Mesenchymal stem cell (in vitro differentiated cells and primary cell): ENCODE results near the gene CRYBG1.
A peak's percentile ranks its signal among the peaks of the same experiment; 100 is the strongest.
"Not testable (repeated sequence)": the region's sequence is repeated elsewhere in the genome, so short reads cannot be mapped to it uniquely, and the experiment has no call there.

ENCODE experiments used
- DNase-seq: peaks from one replicate; pipeline ENCODE4 v3.0.0-alpha.2; 2013
- H2AFZ ChIP-seq: one replicate; pipeline ENCODE4 v1.6.1; 2013; ENCODE audit warnings: low read depth, mild to moderate bottlenecking, control low read depth, inconsistent platforms, low read length, moderate library complexity
- H2AK5ac ChIP-seq: 2 replicates; pipeline ENCODE4 v1.6.1; 2013; ENCODE audit warnings: low read length, moderate library complexity, mild to moderate bottlenecking, inconsistent platforms; ENCODE audit not compliant: severe bottlenecking
- H2BK120ac ChIP-seq: one replicate; pipeline ENCODE4 v1.6.1; 2013; ENCODE audit warnings: low read depth, mild to moderate bottlenecking, inconsistent platforms, low read length, moderate library complexity
- H2BK12ac ChIP-seq, 2 experiments: one replicate each; pipeline ENCODE4 v1.6.1; 2013; ENCODE audit warnings: inconsistent platforms in 2 of 2, low read length in 2 of 2, mild to moderate bottlenecking in 2 of 2, moderate library complexity in 2 of 2, control low read depth in 1 of 2
- H2BK15ac ChIP-seq: one replicate; pipeline ENCODE4 v1.6.1; 2013; ENCODE audit warnings: mild to moderate bottlenecking, low read depth, inconsistent platforms; ENCODE audit not compliant: poor library complexity, severe bottlenecking
- H2BK5ac ChIP-seq: 2 replicates; pipeline ENCODE4 v1.6.1; 2013; ENCODE audit warnings: low read depth, mild to moderate bottlenecking, low read length, control low read depth, inconsistent platforms; ENCODE audit not compliant: poor library complexity, severe bottlenecking
- H3K14ac ChIP-seq, 2 experiments: one replicate each; pipeline ENCODE4 v1.6.1; 2013; ENCODE audit warnings: inconsistent platforms in 2 of 2, low read length in 2 of 2, control low read depth in 1 of 2, mild to moderate bottlenecking in 1 of 2, moderate library complexity in 1 of 2
- H3K18ac ChIP-seq, 2 experiments: one replicate each; pipeline ENCODE4 v1.6.1; 2013; ENCODE audit warnings: inconsistent platforms in 2 of 2, low read length in 2 of 2, control low read depth in 1 of 2, low read depth in 1 of 2, mild to moderate bottlenecking in 1 of 2
- H3K23ac ChIP-seq, 2 experiments: one replicate each; pipeline ENCODE4 v1.6.1; 2013; ENCODE audit warnings: inconsistent platforms in 2 of 2, low read length in 2 of 2, mild to moderate bottlenecking in 2 of 2, moderate library complexity in 2 of 2, control low read depth in 1 of 2
- H3K27ac ChIP-seq: 2 replicates; pipeline ENCODE4 v1.5.1; 2013; ENCODE audit warnings: mild to moderate bottlenecking, moderate library complexity, low read length, control low read depth, inconsistent platforms; ENCODE audit not compliant: poor library complexity, severe bottlenecking
- H3K27me3 ChIP-seq, 2 experiments: 2 replicates each; pipeline versions ENCODE4 v1.6.1 to v1.7.0; 2013; ENCODE audit warnings: low read length in 2 of 2, mild to moderate bottlenecking in 2 of 2, moderate library complexity in 2 of 2, control low read depth in 1 of 2, inconsistent platforms in 1 of 2; ENCODE audit not compliant: control insufficient read depth in 1 of 2, insufficient read depth in 1 of 2
- H3K36me3 ChIP-seq, 2 experiments: 2 replicates each; pipeline versions ENCODE4 v1.6.1 to v1.7.0; 2013; ENCODE audit warnings: low read length in 2 of 2, control low read depth in 1 of 2, inconsistent platforms in 1 of 2, low read depth in 1 of 2, mild to moderate bottlenecking in 1 of 2; ENCODE audit not compliant: insufficient read depth in 2 of 2, control insufficient read depth in 1 of 2
- H3K4ac ChIP-seq, 2 experiments: one replicate each; pipeline ENCODE4 v1.6.1; 2013; ENCODE audit warnings: inconsistent platforms in 2 of 2, low read length in 2 of 2, mild to moderate bottlenecking in 2 of 2, moderate library complexity in 2 of 2, control low read depth in 1 of 2, low read depth in 1 of 2
- H3K4me1 ChIP-seq: 2 replicates; pipeline ENCODE4 v1.6.1; 2013; ENCODE audit warnings: low read depth, low read length, control low read depth; ENCODE audit not compliant: control insufficient read depth, insufficient read depth
- H3K4me2 ChIP-seq: 2 replicates; pipeline ENCODE4 v1.6.1; 2013; ENCODE audit warnings: low read length, mild to moderate bottlenecking, inconsistent platforms; ENCODE audit not compliant: poor library complexity, severe bottlenecking
- H3K4me3 ChIP-seq, 2 experiments: 2 replicates each; pipeline versions ENCODE4 v1.5.1 to v1.7.0; 2013; ENCODE audit warnings: low read length in 2 of 2, mild to moderate bottlenecking in 2 of 2, control low read depth in 1 of 2, low read depth in 1 of 2; ENCODE audit not compliant: insufficient read depth in 1 of 2
- H3K79me1 ChIP-seq: replicated peaks from 2 replicates; pipeline ENCODE4 v1.6.1; 2013; ENCODE audit warnings: mild to moderate bottlenecking, control low read depth, low read length, inconsistent platforms; ENCODE audit not compliant: poor library complexity, severe bottlenecking
- H3K9ac ChIP-seq: 2 replicates; pipeline ENCODE4 v1.7.0; 2013; ENCODE audit warnings: mild to moderate bottlenecking, low read length, moderate library complexity
- H3K9me3 ChIP-seq: 2 replicates; pipeline ENCODE4 v1.7.0; 2013; ENCODE audit warnings: mild to moderate bottlenecking, low read length; ENCODE audit not compliant: control insufficient read depth
- H4K8ac ChIP-seq: one replicate; pipeline ENCODE4 v1.6.1; 2013; ENCODE audit warnings: inconsistent platforms, mild to moderate bottlenecking, low read length, moderate library complexity
- H4K91ac ChIP-seq: one replicate; pipeline ENCODE4 v1.6.1; 2013; ENCODE audit warnings: mild to moderate bottlenecking, low read length, inconsistent platforms
- WGBS: methylation state at CpG from one replicate; pipeline ENCODE4 v1.1.7; 2013; ENCODE audit warnings: mixed read lengths; 5-methylcytosine and 5-hydroxymethylcytosine counted together

The CRYBG1 gene

GRCh38 chr6:106556368-106556960 is 195.9 kb downstream of the CRYBG1 start:
- WGBS: no CpG with 5 or more reads among the region's 3 CpGs
- no peak overlapping the region for H2AK5ac ChIP-seq
- peak; percentile 38 for DNase-seq

DNA sequence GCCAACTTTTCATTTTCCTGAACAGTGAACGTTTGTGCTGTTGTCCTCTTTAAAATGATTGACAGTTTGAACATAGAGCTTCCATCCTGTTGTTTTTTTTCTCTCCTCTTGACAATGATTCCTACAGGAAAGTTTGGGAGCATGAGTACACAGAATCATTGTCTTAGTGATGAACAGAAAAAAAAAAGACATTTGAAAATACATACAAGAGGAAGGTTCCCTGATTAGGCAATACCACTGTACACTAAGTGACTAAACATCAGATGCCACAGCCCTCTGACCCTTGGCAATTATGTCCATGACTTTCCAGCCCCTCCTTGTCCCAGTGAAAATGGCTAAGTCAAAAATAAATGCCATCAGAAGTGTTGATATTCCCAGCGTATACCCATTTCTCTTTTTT is 197.3 kb downstream of the CRYBG1 start:
- Histone ChIP-seq H2BK120ac (no peak overlapping the region), H4K8ac (no peak overlapping the region), H3K14ac (no peak overlapping the region), H3K23ac (no peak overlapping the region), H3K9me3 (no peaks in the 10 kb centered on the region), H3K27me3 (no peaks in the 10 kb centered on the region), H3K4ac (no peak overlapping the region), H3K4me2 (no peak overlapping the region), H3K4me3 (no peak overlapping the region), H2AK5ac (no peak overlapping the region), H3K4me1 (no peaks in the 10 kb centered on the region), H3K27ac (no peak overlapping the region), H3K18ac (no peak overlapping the region), H3K36me3 (peaks cover 0 to 77% of the 10 kb centered on the region in 2 experiments), H2BK15ac (no peak overlapping the region), H3K79me1 (no peaks in the 10 kb centered on the region), H2BK12ac (no peak overlapping the region), H4K91ac (no peak overlapping the region), H2AFZ (no peak overlapping the region), H3K9ac (peak overlapping the region; percentile 25), H2BK5ac (no peak overlapping the region)
- DNase-seq: peak; percentile 30
- WGBS: 68% methylated on average over 2 of the region's 2 CpGs

More at GRCh38 chr6:106556368-106556960, 195.9 kb downstream of the CRYBG1 start:
- Histone ChIP-seq H3K4me2 (no peak overlapping the region), H3K27me3 (no peaks in the 10 kb centered on the region), H3K36me3 (peaks cover 0 to 76% of the 10 kb centered on the region in 2 experiments), H2BK120ac (no peak overlapping the region), H3K27ac (no peak overlapping the region), H3K9ac (peak overlapping the region; percentile 38), H3K4ac (no peak overlapping the region), H3K14ac (no peak overlapping the region), H4K8ac (no peak overlapping the region), H2AFZ (no peak overlapping the region), H2BK15ac (no peak overlapping the region), H3K23ac (no peak overlapping the region), H2BK5ac (no peak overlapping the region), H3K79me1 (no peaks in the 10 kb centered on the region), H3K18ac (no peak overlapping the region), H2BK12ac (no peak overlapping the region), H3K4me3 (no peak overlapping the region), H3K4me1 (no peaks in the 10 kb centered on the region), H3K9me3 (no peaks in the 10 kb centered on the region), H4K91ac (no peak overlapping the region)

- DNase-seq: no peak
- H3K4me3 ChIP-seq: no peak overlapping the region
- H3K18ac ChIP-seq: no peak overlapping the region
- no peak overlapping the region for H3K4ac ChIP-seq
- no peaks in the 10 kb centered on the region for H3K4me1 ChIP-seq
- no peak overlapping the region for H2BK5ac ChIP-seq
- peak overlapping the region; percentile 25 for H3K9ac ChIP-seq
- H4K8ac ChIP-seq: no peak overlapping the region
- H3K79me1 ChIP-seq: no peaks in the 10 kb centered on the region
- H2BK15ac ChIP-seq: no peak overlapping the region
- H3K36me3 ChIP-seq: peaks cover 0 to 77% of the 10 kb centered on the region in 2 experiments
- H3K9me3 ChIP-seq: no peaks in the 10 kb centered on the region
- no peaks in the 10 kb centered on the region for H3K27me3 ChIP-seq
- no peak overlapping the region for H3K23ac ChIP-seq
- no peak overlapping the region for H3K14ac ChIP-seq
- no peak overlapping the region for H2AFZ ChIP-seq
- no peak overlapping the region for H3K4me2 ChIP-seq
- H2BK12ac ChIP-seq: no peak overlapping the region
- no peak overlapping the region for H2BK120ac ChIP-seq
- no peak overlapping the region for H3K27ac ChIP-seq
- WGBS: 100% methylated on average over 3 of the region's 4 CpGs
- H4K91ac ChIP-seq: no peak overlapping the region
- no peak overlapping the region for H2AK5ac ChIP-seq
Measured at GRCh38 chr6:106558364-106558763, 197.8 kb downstream of the CRYBG1 start.

- not testable (repeated sequence) for H2BK12ac ChIP-seq, H2BK15ac ChIP-seq, H3K14ac ChIP-seq, H3K4ac ChIP-seq, DNase-seq, H3K27me3 ChIP-seq, H3K4me2 ChIP-seq, H3K4me3 ChIP-seq, H3K4me1 ChIP-seq, H2BK5ac ChIP-seq, H3K18ac ChIP-seq, H2BK120ac ChIP-seq, H4K8ac ChIP-seq, H3K79me1 ChIP-seq, H3K9me3 ChIP-seq, H3K27ac ChIP-seq, H4K91ac ChIP-seq, H3K23ac ChIP-seq, H2AK5ac ChIP-seq, H3K9ac ChIP-seq, H2AFZ ChIP-seq
- peaks cover 0 to 77% of the 10 kb centered on the region in 2 experiments for H3K36me3 ChIP-seq
- 93% methylated on average over 5 of the region's 5 CpGs for WGBS
Measured at GRCh38 chr6:106559659-106560058, 199.1 kb downstream of the CRYBG1 start.
